Measurements from ENCODE around the gene MRNIP. TPM values are rescaled to one million over a fixed set of nuclear protein-coding genes. Genes with fewer than 3 reads are reported as not detected.

Gene MRNIP
- total and polyA plus RNA-seq, 4 donors: 22.9 to 103 (median 35.4) TPM

GRCh38 chr5:179901915-179902762 is 43.5 kb upstream of the MRNIP start:
- DNase-seq: no peak
- Histone ChIP-seq H3K27ac (ENCODE audit: low read depth in 1 of 2, low read length in 2 of 2) (no peak overlapping the region), H3K27me3 (ENCODE audit: control insufficient read depth in 1 of 2, insufficient read depth in 2 of 2, low read length in 1 of 2) (no peaks in the 10 kb centered on the region), H3K4me3 (ENCODE audit: low read length in 2 of 2) (no peak overlapping the region), H3K4me1 (ENCODE audit: control insufficient read depth in 1 of 2, insufficient read depth in 2 of 2, low read length in 2 of 2) (no peaks in the 10 kb centered on the region), H3K36me3 (ENCODE audit: control insufficient read depth in 1 of 2, insufficient read depth in 2 of 2, low read length in 1 of 2) (peaks cover 0 to 8% of the 10 kb centered on the region in 2 donors), H3K9me3 (ENCODE audit: control insufficient read depth, low read length) (no peaks in the 10 kb centered on the region)
- no peak for ATAC-seq (ENCODE audit: low FRiP score)
- 83 to 88% methylated on average over 12 to 15 of the region's 15 CpGs for WGBS, 2 donors
- intact Hi-C loops (cut with DNase I): no loop called here

- Histone ChIP-seq H3K36me3 (ENCODE audit: control insufficient read depth in 1 of 2, insufficient read depth in 2 of 2, low read length in 1 of 2) (peaks cover 0 to 8% of the 10 kb centered on the region in 2 donors), H3K27ac (ENCODE audit: low read depth in 1 of 2, low read length in 2 of 2) (no peak overlapping the region), H3K27me3 (ENCODE audit: control insufficient read depth in 1 of 2, insufficient read depth in 2 of 2, low read length in 1 of 2) (no peaks in the 10 kb centered on the region), H3K4me3 (ENCODE audit: low read length in 2 of 2) (no peak overlapping the region), H3K4me1 (ENCODE audit: control insufficient read depth in 1 of 2, insufficient read depth in 2 of 2, low read length in 2 of 2) (no peaks in the 10 kb centered on the region), H3K9me3 (ENCODE audit: control insufficient read depth, low read length) (no peaks in the 10 kb centered on the region)
- ATAC-seq (ENCODE audit: low FRiP score): no peak
- intact Hi-C loops (cut with DNase I): no loop called here
- WGBS, 2 donors: 92% methylated on average over 6 of the region's 6 CpGs
- DNase-seq: no peak
Measured at GRCh38 chr5:179901462-179901861, 42.8 kb upstream of the MRNIP start.

- Histone ChIP-seq H3K36me3 (ENCODE audit: control insufficient read depth in 1 of 2, insufficient read depth in 2 of 2, low read length in 1 of 2) (peaks cover 0 to 8% of the 10 kb centered on the region in 2 donors), H3K4me3 (ENCODE audit: low read length in 2 of 2) (no peak overlapping the region), H3K27ac (ENCODE audit: low read depth in 1 of 2, low read length in 2 of 2) (no peak overlapping the region), H3K9me3 (ENCODE audit: control insufficient read depth, low read length) (no peaks in the 10 kb centered on the region), H3K27me3 (ENCODE audit: control insufficient read depth in 1 of 2, insufficient read depth in 2 of 2, low read length in 1 of 2) (no peaks in the 10 kb centered on the region), H3K4me1 (ENCODE audit: control insufficient read depth in 1 of 2, insufficient read depth in 2 of 2, low read length in 2 of 2) (no peaks in the 10 kb centered on the region)
- 83 to 84% methylated on average over 13 of the region's 13 CpGs for WGBS, 2 donors
- intact Hi-C loops (cut with DNase I): no loop called here
- ATAC-seq (ENCODE audit: low FRiP score): no peak
- DNase-seq: no peak
Measured at GRCh38 chr5:179900711-179901110, 42.1 kb upstream of the MRNIP start.

DNA sequence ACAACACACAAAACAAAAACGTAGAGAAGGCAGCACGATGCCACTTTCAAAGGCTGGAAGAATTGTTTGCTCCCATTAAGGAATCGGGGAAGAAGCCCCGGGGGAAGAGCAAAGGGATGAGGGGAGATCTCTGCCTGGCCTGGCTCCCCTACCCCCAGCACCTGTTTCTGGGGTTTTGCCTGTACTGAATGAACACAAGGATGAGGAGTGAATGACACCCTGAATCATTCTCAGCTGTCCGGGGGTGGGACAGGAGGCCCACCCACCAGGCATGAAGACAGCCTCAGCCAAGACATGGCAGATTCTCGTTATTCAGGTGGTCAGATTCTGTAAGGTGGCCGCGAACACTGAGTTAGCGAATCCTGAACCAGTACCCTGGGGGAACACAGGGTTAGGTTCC is 41.6 kb upstream of the MRNIP start:
- intact Hi-C loops (cut with DNase I): no loop called here
- WGBS, 2 donors: 83 to 84% methylated on average over 9 of the region's 9 CpGs
- Histone ChIP-seq H3K4me3 (ENCODE audit: low read length in 2 of 2) (no peak overlapping the region), H3K27ac (ENCODE audit: low read depth in 1 of 2, low read length in 2 of 2) (no peak overlapping the region), H3K4me1 (ENCODE audit: control insufficient read depth in 1 of 2, insufficient read depth in 2 of 2, low read length in 2 of 2) (no peaks in the 10 kb centered on the region), H3K27me3 (ENCODE audit: control insufficient read depth in 1 of 2, insufficient read depth in 2 of 2, low read length in 1 of 2) (no peaks in the 10 kb centered on the region), H3K36me3 (ENCODE audit: control insufficient read depth in 1 of 2, insufficient read depth in 2 of 2, low read length in 1 of 2) (peaks cover 0 to 8% of the 10 kb centered on the region in 2 donors), H3K9me3 (ENCODE audit: control insufficient read depth, low read length) (no peaks in the 10 kb centered on the region)
- no peak for ATAC-seq (ENCODE audit: low FRiP score)
- no peak for DNase-seq

DNA sequence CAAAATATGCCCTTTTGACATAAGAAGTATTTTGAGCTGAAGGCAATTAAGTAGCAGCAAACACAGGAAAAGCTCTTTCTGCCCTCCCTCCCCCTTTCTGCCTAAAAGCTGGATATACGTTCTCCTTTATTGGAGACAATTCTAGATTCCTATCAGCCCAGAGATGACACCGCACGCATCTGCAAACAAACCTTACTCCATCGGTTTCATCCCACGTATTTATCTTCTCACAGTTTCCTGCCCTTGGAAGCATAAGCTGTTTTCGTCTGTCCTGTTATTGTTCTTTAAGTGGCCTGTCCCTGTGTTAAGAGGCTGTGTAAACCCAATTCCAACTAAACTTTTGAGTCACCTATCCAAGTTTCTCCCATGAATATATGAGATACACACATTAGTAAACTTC is 37.2 kb upstream of the MRNIP start:
- Histone ChIP-seq H3K36me3 (ENCODE audit: control insufficient read depth in 1 of 2, insufficient read depth in 2 of 2, low read length in 1 of 2) (peaks cover 0 to 13% of the 10 kb centered on the region in 2 donors), H3K27ac (ENCODE audit: low read depth in 1 of 2, low read length in 2 of 2) (no peak overlapping the region), H3K4me3 (ENCODE audit: low read length in 2 of 2) (no peak overlapping the region), H3K9me3 (ENCODE audit: control insufficient read depth, low read length) (no peaks in the 10 kb centered on the region), H3K4me1 (ENCODE audit: control insufficient read depth in 1 of 2, insufficient read depth in 2 of 2, low read length in 2 of 2) (no peaks in the 10 kb centered on the region), H3K27me3 (ENCODE audit: control insufficient read depth in 1 of 2, insufficient read depth in 2 of 2, low read length in 1 of 2) (no peaks in the 10 kb centered on the region)
- ATAC-seq (ENCODE audit: low FRiP score) (no peak), DNase-seq (no peak)
- intact Hi-C loops (cut with DNase I): no loop called here
- WGBS, 2 donors: 87% methylated on average over 6 of the region's 6 CpGs

DNA sequence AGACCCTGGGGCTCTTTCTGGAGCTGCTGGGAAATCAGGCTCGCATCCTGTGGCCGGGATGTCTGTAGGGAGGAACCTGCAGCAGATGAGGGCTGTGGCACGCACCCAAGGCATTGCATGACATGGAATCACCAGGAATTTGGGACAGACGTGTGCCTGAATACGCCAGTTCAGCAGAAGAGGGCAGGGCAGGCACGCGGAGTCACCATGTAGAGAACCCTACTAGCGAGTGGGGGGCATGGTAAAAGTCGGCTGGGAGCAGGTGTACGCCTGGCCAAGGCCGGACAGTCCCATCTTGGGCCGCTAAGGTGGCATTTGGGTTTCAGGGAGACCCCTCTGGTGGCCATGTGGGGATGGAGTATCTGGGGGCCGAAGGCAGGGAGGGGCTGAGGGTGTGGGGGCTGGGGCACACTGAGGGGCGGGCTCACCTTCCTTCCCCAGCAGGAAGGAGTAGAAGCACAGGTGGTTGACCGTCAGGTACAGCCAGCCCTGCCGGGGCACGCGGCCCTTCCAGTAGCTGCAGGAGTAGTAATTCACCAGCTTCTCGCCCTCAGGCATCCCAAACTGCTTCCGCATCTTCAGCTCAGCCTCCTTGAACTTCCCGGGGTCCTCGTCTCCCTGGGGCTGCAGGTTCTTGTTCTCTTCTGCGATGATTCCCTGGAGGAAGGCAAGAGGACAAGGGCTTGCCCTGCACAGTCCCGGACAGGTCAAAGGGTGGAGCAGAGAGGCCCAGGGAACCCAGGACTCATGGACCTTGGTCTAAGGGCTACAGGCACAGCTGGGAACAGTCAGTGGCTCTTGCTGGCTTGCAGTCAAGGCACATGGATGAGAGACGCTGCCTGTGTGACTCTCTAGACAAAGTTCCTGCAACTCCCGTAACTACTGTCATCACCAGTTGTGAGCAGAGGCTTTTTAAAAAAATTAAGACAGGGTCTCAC is 35.6 kb upstream of the MRNIP start:
- Histone ChIP-seq H3K4me1 (ENCODE audit: control insufficient read depth in 1 of 2, insufficient read depth in 2 of 2, low read length in 2 of 2) (no peaks in the 10 kb centered on the region), H3K4me3 (ENCODE audit: low read length in 2 of 2) (no peak overlapping the region), H3K27me3 (ENCODE audit: control insufficient read depth in 1 of 2, insufficient read depth in 2 of 2, low read length in 1 of 2) (no peaks in the 10 kb centered on the region), H3K27ac (ENCODE audit: low read depth in 1 of 2, low read length in 2 of 2) (no peak overlapping the region), H3K9me3 (ENCODE audit: control insufficient read depth, low read length) (no peaks in the 10 kb centered on the region), H3K36me3 (ENCODE audit: control insufficient read depth in 1 of 2, insufficient read depth in 2 of 2, low read length in 1 of 2) (peaks cover 0 to 15% of the 10 kb centered on the region in 2 donors)
- ATAC-seq (ENCODE audit: low FRiP score) (peak; percentile 26), DNase-seq (no peak)
- intact Hi-C loops (cut with DNase I): no loop called here
- WGBS, 2 donors: 90 to 91% methylated on average over 25 to 26 of the region's 26 CpGs

GRCh38 chr5:179893076-179893957 is 34.7 kb upstream of the MRNIP start:
- 91% methylated on average over 31 of the region's 31 CpGs for WGBS, 2 donors
- intact Hi-C loops (cut with DNase I): no loop called here

DNA sequence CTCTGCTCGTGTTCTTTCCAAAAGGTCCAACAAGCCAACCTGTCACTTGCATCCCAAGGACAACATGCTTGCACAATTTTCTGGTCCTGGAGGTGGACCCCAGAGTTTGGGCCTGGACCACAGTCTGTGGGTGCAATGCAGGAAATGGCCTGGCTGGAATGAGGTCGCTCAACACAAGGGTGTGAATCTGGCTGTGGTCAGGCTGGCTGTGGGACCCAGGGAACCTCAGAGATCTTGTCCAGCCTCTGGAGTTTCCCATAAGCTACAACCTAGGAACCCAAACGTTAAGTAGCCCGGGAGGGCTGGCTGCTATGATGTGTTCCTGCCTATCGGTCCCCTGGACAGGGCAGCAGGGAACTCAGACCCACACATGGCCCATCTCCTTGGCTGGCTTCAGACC is 33.6 kb upstream of the MRNIP start:
- Histone ChIP-seq H3K4me1 (ENCODE audit: control insufficient read depth in 1 of 2, insufficient read depth in 2 of 2, low read length in 2 of 2) (no peaks in the 10 kb centered on the region), H3K27ac (ENCODE audit: low read depth in 1 of 2, low read length in 2 of 2) (no peak overlapping the region), H3K36me3 (ENCODE audit: control insufficient read depth in 1 of 2, insufficient read depth in 2 of 2, low read length in 1 of 2) (peaks cover 0 to 16% of the 10 kb centered on the region in 2 donors), H3K27me3 (ENCODE audit: control insufficient read depth in 1 of 2, insufficient read depth in 2 of 2, low read length in 1 of 2) (no peaks in the 10 kb centered on the region), H3K4me3 (ENCODE audit: low read length in 2 of 2) (no peak overlapping the region), H3K9me3 (ENCODE audit: control insufficient read depth, low read length) (no peaks in the 10 kb centered on the region)
- ATAC-seq (ENCODE audit: low FRiP score) (no peak), DNase-seq (no peak)
- intact Hi-C loops (cut with DNase I): no loop called here
- 78 to 82% methylated on average over 5 of the region's 5 CpGs for WGBS, 2 donors

More at GRCh38 chr5:179893076-179893957, 34.7 kb upstream of the MRNIP start:
- Histone ChIP-seq H3K36me3 (ENCODE audit: control insufficient read depth in 1 of 2, insufficient read depth in 2 of 2, low read length in 1 of 2) (peaks cover 0 to 13% of the 10 kb centered on the region in 2 donors), H3K4me3 (ENCODE audit: low read length in 2 of 2) (no peak overlapping the region), H3K27ac (ENCODE audit: low read depth in 1 of 2, low read length in 2 of 2) (no peak overlapping the region), H3K27me3 (ENCODE audit: control insufficient read depth in 1 of 2, insufficient read depth in 2 of 2, low read length in 1 of 2) (no peaks in the 10 kb centered on the region), H3K4me1 (ENCODE audit: control insufficient read depth in 1 of 2, insufficient read depth in 2 of 2, low read length in 2 of 2) (no peaks in the 10 kb centered on the region), H3K9me3 (ENCODE audit: control insufficient read depth, low read length) (no peaks in the 10 kb centered on the region)
- ATAC-seq (ENCODE audit: low FRiP score): no peak
- DNase-seq: no peak
